ENCODE data around the gene LPIN2.

LPIN2 gene

GRCh38 chr18:2992995-2993877, 19.7 kb downstream of the LPIN2 start:
- TF ChIP-seq CTCF (IDR thresholded peaks at IDR 0.05; ENCODE audit: insufficient read depth, missing control alignments) = no peak
- no peak for DNase-seq (ENCODE audit: insufficient read length, low spot score)
- FAIRE-seq = no peak

DNA sequence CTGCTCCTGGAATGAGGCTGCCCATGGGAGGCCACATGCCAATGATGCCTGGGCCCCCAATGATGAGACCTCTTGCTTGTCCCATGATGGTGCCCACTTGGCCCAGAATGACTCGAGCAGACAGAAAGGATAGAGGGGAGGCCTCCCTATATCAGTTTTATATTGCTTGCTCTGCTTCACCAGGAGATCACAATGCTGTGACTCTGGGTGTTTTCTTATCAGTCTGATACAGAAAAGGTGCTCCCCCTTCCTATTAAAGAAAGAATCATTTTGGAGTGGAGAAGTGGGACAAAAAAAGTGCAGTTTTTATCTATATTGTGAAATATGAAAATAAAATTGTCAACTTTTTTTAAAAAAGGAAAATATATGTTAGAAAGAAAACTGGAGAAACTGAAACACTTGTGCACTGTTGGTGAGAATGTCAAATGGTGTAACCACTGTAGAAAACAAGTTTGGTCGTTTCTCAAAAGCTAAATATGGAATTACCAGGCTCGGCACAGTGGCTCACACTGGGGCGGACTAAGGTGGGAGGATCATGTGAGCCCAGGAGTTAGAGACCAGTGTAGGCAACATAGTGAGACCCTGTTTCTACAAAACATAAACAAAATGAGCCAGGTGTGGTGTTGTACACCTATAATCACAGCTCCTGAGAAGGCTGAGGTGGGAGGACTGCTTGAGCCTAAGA, 21.8 kb downstream of the LPIN2 start:
- FAIRE-seq (no peak), DNase-seq (ENCODE audit: insufficient read length, low spot score) (no peak)
- no peak for TF ChIP-seq CTCF (IDR thresholded peaks at IDR 0.05; ENCODE audit: insufficient read depth, missing control alignments)

- FAIRE-seq = peak; percentile 67
- no peak for DNase-seq (ENCODE audit: insufficient read length, low spot score)
- TF ChIP-seq CTCF (IDR thresholded peaks at IDR 0.05; ENCODE audit: insufficient read depth, missing control alignments) = no peak
Measured at GRCh38 chr18:2987876-2988790, 24.8 kb downstream of the LPIN2 start.

GRCh38 chr18:2986150-2986865, 26.6 kb downstream of the LPIN2 start:
- peak; percentile 82 for FAIRE-seq
- DNase-seq (ENCODE audit: insufficient read length, low spot score) = no peak
- TF ChIP-seq CTCF (IDR thresholded peaks at IDR 0.05; ENCODE audit: insufficient read depth, missing control alignments) = no peak

- no peak for DNase-seq (ENCODE audit: insufficient read length, low spot score)
- peak; percentile 6 for FAIRE-seq
- TF ChIP-seq CTCF (IDR thresholded peaks at IDR 0.05; ENCODE audit: insufficient read depth, missing control alignments) = peak; percentile 25
Measured at GRCh38 chr18:2985628-2986027, 27.3 kb downstream of the LPIN2 start.

DNA sequence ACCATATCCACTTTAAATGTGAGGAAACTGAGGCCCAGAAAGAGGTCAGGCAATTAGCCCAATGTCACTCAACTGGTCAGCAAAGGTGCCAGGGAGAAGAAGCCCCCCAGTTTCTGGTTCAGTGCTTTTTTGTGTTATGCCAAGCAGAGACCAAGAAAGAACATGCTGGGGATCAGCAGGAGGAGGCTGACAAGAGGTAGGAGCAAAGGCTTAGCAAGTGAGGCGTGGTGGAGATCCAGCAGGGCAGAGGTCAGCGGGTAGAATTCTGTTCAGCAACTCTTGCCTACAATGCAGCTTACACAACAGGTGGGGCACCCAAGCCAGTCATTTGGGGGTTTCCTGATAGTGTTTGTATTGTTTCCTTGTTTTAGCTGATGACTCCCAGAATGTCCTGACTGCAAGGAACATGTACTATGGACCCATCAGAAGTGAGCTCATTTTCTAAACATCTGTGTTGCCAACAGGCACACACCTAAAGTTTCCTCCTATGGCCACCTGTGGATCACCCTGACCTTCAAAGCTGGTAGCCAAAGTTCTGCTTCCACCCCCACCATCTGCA, 28.2 kb downstream of the LPIN2 start:
- DNase-seq (ENCODE audit: insufficient read length, low spot score) (no peak), FAIRE-seq (no peak)
- no peak for TF ChIP-seq CTCF (IDR thresholded peaks at IDR 0.05; ENCODE audit: insufficient read depth, missing control alignments)
